ENCODE measurements around the gene PLG.
"Not testable (repeated sequence)": the region's sequence is repeated elsewhere in the genome, so short reads cannot be mapped to it uniquely, and the experiment has no call there.

PLG gene

DNA sequence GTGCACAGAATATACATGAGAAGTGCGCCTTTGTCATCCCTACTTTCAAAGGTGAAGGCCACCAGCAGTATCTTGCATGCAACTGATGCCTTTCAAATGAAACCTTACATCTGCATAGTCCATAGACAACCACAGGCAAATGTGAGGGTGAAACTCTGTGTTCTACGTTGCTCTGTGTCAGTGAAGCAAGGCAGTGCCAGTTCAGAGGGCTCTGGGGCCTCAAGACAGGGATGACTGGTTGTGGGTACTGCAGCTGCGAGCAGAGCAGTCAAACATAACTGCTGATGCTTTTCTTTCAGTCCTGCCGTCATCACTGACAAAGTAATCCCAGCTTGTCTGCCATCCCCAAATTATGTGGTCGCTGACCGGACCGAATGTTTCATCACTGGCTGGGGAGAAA, 39.0 kb downstream of the PLG start:
- not testable (repeated sequence) for H3K27ac ChIP-seq (ENCODE audit: insufficient read depth, low read length, poor library complexity, severe bottlenecking); DNase-seq; H3K27me3 ChIP-seq (replicated peaks; ENCODE audit: control insufficient read depth, insufficient read depth, low read length, poor library complexity, severe bottlenecking); H3K4me1 ChIP-seq (ENCODE audit: control insufficient read depth, insufficient read depth, low read length, poor library complexity, severe bottlenecking); H3K36me3 ChIP-seq (ENCODE audit: control insufficient read depth, insufficient read depth, low read length); H3K9me3 ChIP-seq (ENCODE audit: control insufficient read depth, low read length); H3K4me3 ChIP-seq (ENCODE audit: insufficient read depth, low read depth, low read length, poor library complexity, severe bottlenecking)

DNA sequence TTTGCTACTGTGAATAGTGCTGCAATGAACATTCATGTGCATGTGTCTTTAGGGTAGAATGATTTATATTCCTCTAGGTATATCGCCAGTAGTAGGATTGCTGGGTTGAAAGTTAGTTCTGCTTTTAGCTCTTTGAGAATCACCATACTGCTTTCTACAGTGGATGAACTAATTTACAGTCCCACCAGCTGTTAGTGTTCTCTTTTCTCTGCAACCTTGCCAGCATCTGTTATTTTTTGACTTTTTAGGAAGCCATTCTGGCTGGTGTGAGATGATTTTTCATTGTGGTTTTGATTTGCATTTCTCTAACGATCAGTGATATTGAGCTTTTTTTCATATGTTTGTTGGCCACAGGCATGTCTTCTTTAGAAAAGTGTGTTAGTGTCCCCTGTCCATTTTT, 40.0 kb downstream of the PLG start:
- H3K27ac ChIP-seq (ENCODE audit: insufficient read depth, low read length, poor library complexity, severe bottlenecking) = no peak overlapping the region
- H3K9me3 ChIP-seq (ENCODE audit: control insufficient read depth, low read length) = no peaks in the 10 kb centered on the region
- no peak for DNase-seq
- H3K36me3 ChIP-seq (ENCODE audit: control insufficient read depth, insufficient read depth, low read length) = no peaks in the 10 kb centered on the region
- H3K27me3 ChIP-seq (replicated peaks; ENCODE audit: control insufficient read depth, insufficient read depth, low read length, poor library complexity, severe bottlenecking) = no peaks in the 10 kb centered on the region
- H3K4me1 ChIP-seq (ENCODE audit: control insufficient read depth, insufficient read depth, low read length, poor library complexity, severe bottlenecking) = no peaks in the 10 kb centered on the region
- H3K4me3 ChIP-seq (ENCODE audit: insufficient read depth, low read depth, low read length, poor library complexity, severe bottlenecking) = no peak overlapping the region

DNA sequence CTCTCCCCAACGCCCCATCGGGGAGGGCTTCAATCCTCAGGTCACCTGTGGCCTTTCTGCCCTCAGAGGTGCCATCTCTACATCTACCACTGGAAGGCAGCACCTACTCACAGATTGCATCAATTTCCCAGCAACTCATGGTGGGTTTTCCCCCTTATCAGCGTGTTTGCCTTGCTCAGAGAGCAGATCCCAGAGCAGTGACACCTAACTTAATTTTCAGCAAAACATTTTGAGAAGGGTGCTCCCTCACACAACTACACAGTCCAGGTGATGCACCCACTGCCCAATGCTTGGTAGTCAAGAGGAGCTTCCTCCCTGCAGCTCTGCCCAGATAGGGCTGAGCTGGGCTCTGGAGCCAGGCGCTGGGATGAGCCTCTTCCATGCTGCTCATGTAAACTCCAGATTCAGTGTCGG, 48.2 kb downstream of the PLG start:
- no peak for DNase-seq
- Histone ChIP-seq H3K36me3 (ENCODE audit: control insufficient read depth, insufficient read depth, low read length) (no peaks in the 10 kb centered on the region), H3K4me3 (ENCODE audit: insufficient read depth, low read depth, low read length, poor library complexity, severe bottlenecking) (no peak overlapping the region), H3K9me3 (ENCODE audit: control insufficient read depth, low read length) (no peaks in the 10 kb centered on the region), H3K27me3 (replicated peaks; ENCODE audit: control insufficient read depth, insufficient read depth, low read length, poor library complexity, severe bottlenecking) (no peaks in the 10 kb centered on the region), H3K4me1 (ENCODE audit: control insufficient read depth, insufficient read depth, low read length, poor library complexity, severe bottlenecking) (no peaks in the 10 kb centered on the region), H3K27ac (ENCODE audit: insufficient read depth, low read length, poor library complexity, severe bottlenecking) (no peak overlapping the region)

DNA sequence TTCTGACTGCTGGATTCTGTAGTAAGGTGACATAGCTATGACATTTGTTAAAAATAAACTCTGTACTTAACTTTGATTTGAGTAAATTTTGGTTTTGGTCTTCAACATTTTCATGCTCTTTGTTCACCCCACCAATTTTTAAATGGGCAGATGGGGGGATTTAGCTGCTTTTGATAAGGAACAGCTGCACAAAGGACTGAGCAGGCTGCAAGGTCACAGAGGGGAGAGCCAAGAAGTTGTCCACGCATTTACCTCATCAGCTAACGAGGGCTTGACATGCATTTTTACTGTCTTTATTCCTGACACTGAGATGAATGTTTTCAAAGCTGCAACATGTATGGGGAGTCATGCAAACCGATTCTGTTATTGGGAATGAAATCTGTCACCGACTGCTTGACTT, 51.2 kb downstream of the PLG start:
- not testable (repeated sequence) for H3K4me3 ChIP-seq (ENCODE audit: insufficient read depth, low read depth, low read length, poor library complexity, severe bottlenecking); H3K27me3 ChIP-seq (replicated peaks; ENCODE audit: control insufficient read depth, insufficient read depth, low read length, poor library complexity, severe bottlenecking); H3K4me1 ChIP-seq (ENCODE audit: control insufficient read depth, insufficient read depth, low read length, poor library complexity, severe bottlenecking); H3K27ac ChIP-seq (ENCODE audit: insufficient read depth, low read length, poor library complexity, severe bottlenecking); H3K36me3 ChIP-seq (ENCODE audit: control insufficient read depth, insufficient read depth, low read length); H3K9me3 ChIP-seq (ENCODE audit: control insufficient read depth, low read length); DNase-seq

DNA sequence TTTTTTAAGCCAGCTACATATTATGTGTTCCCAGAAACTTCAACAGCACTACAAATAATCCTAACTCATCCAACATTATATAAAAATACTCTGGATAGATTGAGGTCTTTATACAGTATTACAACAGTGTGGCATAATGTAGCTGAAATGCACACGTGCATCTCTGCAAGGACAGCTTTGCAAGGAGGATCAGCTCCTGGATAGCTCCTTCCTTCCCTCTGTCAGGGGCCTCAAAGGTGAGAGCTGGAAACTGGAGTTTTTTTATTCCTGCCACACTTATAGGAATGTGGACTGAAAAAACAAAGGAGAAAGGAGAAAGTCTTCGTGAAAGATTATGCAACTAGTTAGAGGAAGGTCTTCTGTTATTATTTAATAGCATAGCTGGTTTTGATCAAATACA, 53.1 kb downstream of the PLG start:
- Histone ChIP-seq H3K9me3 (ENCODE audit: control insufficient read depth, low read length) (no peaks in the 10 kb centered on the region), H3K27me3 (replicated peaks; ENCODE audit: control insufficient read depth, insufficient read depth, low read length, poor library complexity, severe bottlenecking) (no peaks in the 10 kb centered on the region), H3K4me1 (ENCODE audit: control insufficient read depth, insufficient read depth, low read length, poor library complexity, severe bottlenecking) (no peaks in the 10 kb centered on the region), H3K36me3 (ENCODE audit: control insufficient read depth, insufficient read depth, low read length) (no peaks in the 10 kb centered on the region), H3K4me3 (ENCODE audit: insufficient read depth, low read depth, low read length, poor library complexity, severe bottlenecking) (no peak overlapping the region), H3K27ac (ENCODE audit: insufficient read depth, low read length, poor library complexity, severe bottlenecking) (no peak overlapping the region)
- no peak for DNase-seq

DNA sequence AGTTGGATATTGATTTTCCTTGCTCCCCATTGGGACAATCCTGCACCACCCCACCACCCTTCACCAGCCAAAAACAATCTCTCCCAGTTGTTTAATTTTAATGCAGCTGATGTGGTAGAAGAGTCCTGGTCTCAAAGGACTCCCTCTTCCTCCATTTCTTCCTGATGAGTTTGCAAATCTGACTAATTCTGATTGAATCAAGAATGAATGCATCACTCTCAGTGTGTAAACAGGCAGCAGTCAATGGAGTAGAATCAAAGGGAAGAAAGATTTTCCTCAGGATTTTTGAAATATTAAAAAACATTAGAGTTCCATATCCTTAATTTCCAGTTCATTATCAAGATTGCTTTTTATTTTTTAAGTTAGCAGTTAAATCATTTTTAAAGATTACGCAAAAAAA, 54.0 kb downstream of the PLG start:
- Histone ChIP-seq H3K27me3 (replicated peaks; ENCODE audit: control insufficient read depth, insufficient read depth, low read length, poor library complexity, severe bottlenecking) (no peaks in the 10 kb centered on the region), H3K4me3 (ENCODE audit: insufficient read depth, low read depth, low read length, poor library complexity, severe bottlenecking) (no peak overlapping the region), H3K36me3 (ENCODE audit: control insufficient read depth, insufficient read depth, low read length) (no peaks in the 10 kb centered on the region), H3K4me1 (ENCODE audit: control insufficient read depth, insufficient read depth, low read length, poor library complexity, severe bottlenecking) (no peaks in the 10 kb centered on the region), H3K9me3 (ENCODE audit: control insufficient read depth, low read length) (no peaks in the 10 kb centered on the region), H3K27ac (ENCODE audit: insufficient read depth, low read length, poor library complexity, severe bottlenecking) (no peak overlapping the region)
- no peak for DNase-seq

DNA sequence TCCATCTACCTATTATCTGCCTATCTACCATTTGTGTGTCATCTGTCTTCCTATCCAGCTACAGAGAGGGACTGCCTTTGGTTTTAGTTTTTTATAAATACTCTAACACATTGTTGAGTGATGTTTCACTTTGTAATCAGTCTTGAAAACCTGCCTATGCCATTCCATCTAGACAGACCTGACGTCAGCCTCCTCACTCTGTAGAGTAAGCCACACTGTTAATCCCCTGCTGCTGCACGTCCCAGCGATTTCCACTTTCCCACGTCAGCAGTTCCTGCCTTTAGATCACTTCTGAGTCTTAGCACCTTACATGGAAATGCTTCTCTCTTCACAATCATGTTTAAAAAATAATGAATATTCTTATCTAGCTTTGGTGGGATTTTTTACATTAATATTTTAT, 54.8 kb downstream of the PLG start:
- no peak for DNase-seq

DNA sequence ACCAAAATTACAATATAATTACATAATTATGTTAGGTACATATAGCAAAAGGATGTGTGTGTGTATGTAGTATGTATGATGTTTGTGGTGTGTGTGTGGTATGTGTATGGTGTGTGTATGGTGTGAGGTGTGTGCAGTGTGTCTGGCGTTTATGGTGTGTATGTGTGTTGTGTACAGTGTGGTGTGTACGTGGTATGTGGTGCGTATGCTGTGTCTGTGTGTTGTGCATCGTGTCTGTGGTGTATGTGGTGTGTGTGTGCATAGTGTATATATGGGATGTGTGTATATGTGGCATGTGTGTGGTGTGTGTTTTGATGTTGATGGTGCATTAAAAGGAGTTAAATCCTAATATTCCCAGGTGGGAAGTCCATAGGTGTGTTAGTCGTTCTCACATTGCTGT, 62.8 kb downstream of the PLG start:
- H3K27ac ChIP-seq (ENCODE audit: insufficient read depth, low read length, poor library complexity, severe bottlenecking) = no peak overlapping the region
- H3K9me3 ChIP-seq (ENCODE audit: control insufficient read depth, low read length) = no peaks in the 10 kb centered on the region
- peaks cover 2% of the 10 kb centered on the region for H3K27me3 ChIP-seq (replicated peaks; ENCODE audit: control insufficient read depth, insufficient read depth, low read length, poor library complexity, severe bottlenecking)
- no peaks in the 10 kb centered on the region for H3K36me3 ChIP-seq (ENCODE audit: control insufficient read depth, insufficient read depth, low read length)
- H3K4me3 ChIP-seq (ENCODE audit: insufficient read depth, low read depth, low read length, poor library complexity, severe bottlenecking) = no peak overlapping the region
- DNase-seq = no peak
- no peaks in the 10 kb centered on the region for H3K4me1 ChIP-seq (ENCODE audit: control insufficient read depth, insufficient read depth, low read length, poor library complexity, severe bottlenecking)

More for the DNA sequence above, 54.8 kb downstream of the PLG start:
- no peak overlapping the region for H3K27ac ChIP-seq (ENCODE audit: insufficient read depth, low read length, poor library complexity, severe bottlenecking)
- H3K36me3 ChIP-seq (ENCODE audit: control insufficient read depth, insufficient read depth, low read length) = no peaks in the 10 kb centered on the region
- H3K9me3 ChIP-seq (ENCODE audit: control insufficient read depth, low read length) = no peaks in the 10 kb centered on the region
- no peaks in the 10 kb centered on the region for H3K27me3 ChIP-seq (replicated peaks; ENCODE audit: control insufficient read depth, insufficient read depth, low read length, poor library complexity, severe bottlenecking)
- no peaks in the 10 kb centered on the region for H3K4me1 ChIP-seq (ENCODE audit: control insufficient read depth, insufficient read depth, low read length, poor library complexity, severe bottlenecking)
- no peak overlapping the region for H3K4me3 ChIP-seq (ENCODE audit: insufficient read depth, low read depth, low read length, poor library complexity, severe bottlenecking)

DNA sequence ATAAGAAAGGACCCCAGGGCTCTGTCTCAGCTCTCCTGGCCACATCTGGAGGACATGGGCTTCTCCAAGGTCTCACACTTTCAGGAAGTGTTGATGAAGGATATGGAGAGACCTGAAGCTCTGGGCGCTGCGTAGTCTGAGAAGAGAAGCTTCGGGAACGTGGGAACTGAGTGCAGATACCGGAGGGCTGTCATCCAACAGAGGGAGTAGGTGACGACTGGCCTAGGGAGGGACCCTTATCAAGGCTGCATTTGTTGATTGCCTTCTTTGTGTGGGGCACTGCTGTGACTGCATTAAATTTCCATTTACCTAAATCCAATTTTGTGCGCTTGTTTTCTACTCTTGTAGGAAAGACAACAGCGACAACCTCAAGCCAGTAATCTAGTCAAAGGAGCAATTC, 63.4 kb downstream of the PLG start:
- H3K4me3 ChIP-seq (ENCODE audit: insufficient read depth, low read depth, low read length, poor library complexity, severe bottlenecking) = no peak overlapping the region
- no peaks in the 10 kb centered on the region for H3K36me3 ChIP-seq (ENCODE audit: control insufficient read depth, insufficient read depth, low read length)
- no peak overlapping the region for H3K27ac ChIP-seq (ENCODE audit: insufficient read depth, low read length, poor library complexity, severe bottlenecking)
- H3K9me3 ChIP-seq (ENCODE audit: control insufficient read depth, low read length) = no peaks in the 10 kb centered on the region
- H3K4me1 ChIP-seq (ENCODE audit: control insufficient read depth, insufficient read depth, low read length, poor library complexity, severe bottlenecking) = no peaks in the 10 kb centered on the region
- DNase-seq = no peak
- H3K27me3 ChIP-seq (replicated peaks; ENCODE audit: control insufficient read depth, insufficient read depth, low read length, poor library complexity, severe bottlenecking) = peaks cover 2% of the 10 kb centered on the region

DNA sequence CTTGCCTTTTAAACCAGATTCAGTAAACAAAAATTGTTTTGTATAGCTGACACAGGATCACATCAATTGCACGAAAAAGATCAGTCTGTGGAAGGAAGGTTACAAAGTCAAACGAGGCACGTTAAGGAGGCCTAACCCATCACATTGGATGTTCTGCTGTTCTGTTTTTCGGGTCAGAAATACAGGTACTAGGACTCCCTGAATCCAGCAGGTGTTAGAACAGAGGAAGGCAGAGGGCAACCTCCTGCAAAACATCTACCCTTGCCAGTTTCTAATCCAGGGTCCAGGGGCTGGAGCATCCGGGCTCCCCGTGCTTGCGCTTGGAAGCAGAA, 64.6 kb downstream of the PLG start:
- Histone ChIP-seq H3K9me3 (ENCODE audit: control insufficient read depth, low read length) (no peaks in the 10 kb centered on the region), H3K4me3 (ENCODE audit: insufficient read depth, low read depth, low read length, poor library complexity, severe bottlenecking) (peak overlapping the region; percentile 37), H3K27ac (ENCODE audit: insufficient read depth, low read length, poor library complexity, severe bottlenecking) (no peak overlapping the region), H3K4me1 (ENCODE audit: control insufficient read depth, insufficient read depth, low read length, poor library complexity, severe bottlenecking) (no peaks in the 10 kb centered on the region), H3K27me3 (replicated peaks; ENCODE audit: control insufficient read depth, insufficient read depth, low read length, poor library complexity, severe bottlenecking) (peaks cover 2% of the 10 kb centered on the region), H3K36me3 (ENCODE audit: control insufficient read depth, insufficient read depth, low read length) (no peaks in the 10 kb centered on the region)
- no peak for DNase-seq

DNA sequence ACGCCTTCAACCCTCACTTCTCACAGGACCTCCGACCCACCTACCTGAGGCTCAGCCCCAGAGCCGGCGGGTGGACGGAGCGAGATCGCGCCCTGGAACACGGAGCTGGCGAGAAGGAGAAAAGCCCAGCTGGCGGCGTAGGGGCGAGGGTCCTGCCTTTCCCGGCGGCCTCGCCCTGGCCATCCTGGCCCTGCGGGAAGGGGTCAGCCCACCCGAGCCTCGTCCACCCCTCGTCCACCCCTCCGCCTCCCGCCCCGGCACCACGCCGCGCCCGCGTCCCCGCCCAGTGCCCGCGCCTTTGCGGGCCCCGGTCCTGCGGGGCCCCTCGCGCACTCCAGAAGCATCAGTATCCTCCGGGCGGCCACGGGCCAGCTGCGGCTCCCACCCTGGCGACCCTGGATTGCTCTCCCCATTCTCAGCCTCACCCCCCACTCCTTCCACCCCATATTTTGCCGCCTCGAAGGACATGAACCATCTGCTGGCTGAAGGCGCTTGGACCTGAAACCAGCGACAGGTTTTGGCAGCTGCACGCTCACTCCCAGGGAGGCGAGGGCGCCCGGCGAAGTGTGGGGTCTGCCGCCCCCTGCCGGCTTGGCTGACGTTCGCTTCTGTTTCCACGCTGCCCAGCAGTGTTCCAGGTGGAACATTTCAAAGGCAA, 65.1 kb downstream of the PLG start:
- DNase-seq = no peak
- Histone ChIP-seq H3K9me3 (ENCODE audit: control insufficient read depth, low read length) (no peaks in the 10 kb centered on the region), H3K36me3 (ENCODE audit: control insufficient read depth, insufficient read depth, low read length) (no peaks in the 10 kb centered on the region), H3K27me3 (replicated peaks; ENCODE audit: control insufficient read depth, insufficient read depth, low read length, poor library complexity, severe bottlenecking) (peaks cover 2% of the 10 kb centered on the region), H3K4me1 (ENCODE audit: control insufficient read depth, insufficient read depth, low read length, poor library complexity, severe bottlenecking) (no peaks in the 10 kb centered on the region), H3K4me3 (ENCODE audit: insufficient read depth, low read depth, low read length, poor library complexity, severe bottlenecking) (peak overlapping the region; percentile 37), H3K27ac (ENCODE audit: insufficient read depth, low read length, poor library complexity, severe bottlenecking) (no peak overlapping the region)
